Stimulated activated CD8-positive, alpha-beta memory T cell treated with anti-CD3 and anti-CD28 coated beads, Interleukin-4, amount 100 ng/mL, for 48 hours (primary cell): ENCODE measurements around the gene PODXL.
A peak's percentile ranks its signal among the peaks of the same experiment; 100 is the strongest.

Source experiments
- DNase-seq: peaks from one replicate; pipeline ENCODE4 v3.0.0-alpha.2; 2020

PODXL gene

DNA sequence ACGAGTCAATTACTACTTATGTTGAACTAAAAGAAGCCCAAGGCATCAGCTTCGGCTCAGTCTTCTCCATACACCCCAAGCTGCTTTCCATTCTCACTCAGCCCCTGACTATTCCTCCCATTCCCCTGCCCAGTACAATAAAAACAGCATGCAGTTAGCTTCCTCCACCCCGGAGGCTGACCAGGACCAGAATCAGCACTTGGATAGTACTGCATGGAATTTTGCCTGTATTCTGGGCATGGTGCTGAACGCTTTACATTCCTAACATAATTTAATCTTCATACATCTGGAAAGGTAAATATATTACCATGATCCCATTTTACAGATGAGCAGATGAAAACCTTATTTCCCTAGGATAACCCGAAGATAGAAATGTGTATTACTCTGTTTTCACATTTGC lies 7.5 kb upstream of the PODXL start:
- no peak for DNase-seq

DNA sequence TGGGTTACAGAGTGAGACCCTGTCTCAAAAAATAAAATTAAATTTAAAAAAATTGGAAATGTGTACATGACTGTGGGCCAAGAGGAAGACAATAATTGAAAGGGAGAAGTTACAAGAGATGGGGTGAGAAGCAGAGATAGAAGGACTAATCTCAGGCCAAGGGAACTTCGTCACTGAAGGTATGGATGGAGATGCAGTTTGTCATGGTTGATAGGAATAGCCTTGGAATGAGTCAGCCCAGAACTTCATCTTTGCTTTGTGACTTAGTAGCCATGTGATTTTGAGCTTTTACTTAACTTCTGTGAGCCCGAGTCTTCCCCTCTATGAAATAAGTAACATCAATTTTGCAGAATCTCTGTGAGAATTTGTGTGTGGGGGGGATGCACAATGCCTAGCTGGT lies 6.5 kb upstream of the PODXL start:
- DNase-seq, result no peak

DNA sequence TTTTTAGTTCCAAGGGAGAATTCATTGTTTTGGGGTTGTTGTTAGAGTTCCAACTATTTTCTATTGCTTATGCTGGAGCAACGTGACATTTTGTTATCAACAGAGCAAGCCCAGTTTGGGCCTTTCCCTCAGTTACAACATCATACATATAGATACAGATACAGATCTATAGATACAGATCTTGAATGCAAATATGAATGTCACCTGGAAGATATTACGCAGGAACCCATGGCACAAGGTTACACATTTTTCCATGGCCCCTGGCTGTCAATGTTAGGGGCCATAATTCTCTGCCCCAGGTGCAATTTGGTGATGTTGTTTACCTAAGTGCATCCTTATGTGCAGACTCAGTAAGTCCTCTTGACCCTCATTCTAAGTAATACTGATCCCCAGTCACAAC lies 3.6 kb upstream of the PODXL start:
- no peak for DNase-seq

DNA sequence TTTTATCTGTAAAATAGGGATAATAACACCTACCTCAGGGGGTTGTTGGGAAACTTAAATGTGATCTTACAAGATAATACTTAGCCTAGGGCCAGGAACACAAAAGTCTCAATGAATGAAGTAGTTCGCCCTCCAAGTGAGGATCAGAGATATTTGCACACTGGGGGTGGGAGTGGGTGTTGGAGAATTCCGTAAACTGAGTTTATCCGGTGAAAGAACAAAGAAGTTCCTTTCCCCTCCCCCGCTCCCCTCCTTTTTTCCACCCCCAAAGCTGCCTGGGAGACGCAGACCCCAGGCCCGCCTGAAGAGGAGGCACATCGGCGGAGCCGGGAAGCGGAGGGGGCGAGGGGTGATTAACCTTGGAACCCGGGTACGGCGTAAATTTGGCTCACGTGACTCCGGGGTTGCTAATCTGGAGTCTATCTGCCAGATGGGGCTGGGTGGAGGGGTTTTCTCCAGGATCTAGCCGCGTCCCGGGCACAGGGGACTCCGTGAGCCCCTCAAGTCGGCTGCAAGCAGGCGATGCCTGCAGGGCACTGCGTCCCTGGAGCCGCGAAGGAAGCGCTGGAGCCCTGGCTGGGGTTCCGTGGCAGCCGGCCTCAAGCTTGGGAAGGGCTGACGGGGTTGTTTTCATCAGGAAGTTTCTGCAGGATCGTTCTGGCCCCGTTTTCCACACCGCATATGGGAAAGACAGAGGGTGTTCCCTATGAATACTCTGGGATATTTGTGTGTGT lies 1.4 kb upstream of the PODXL start:
- DNase-seq, result no peak

DNA sequence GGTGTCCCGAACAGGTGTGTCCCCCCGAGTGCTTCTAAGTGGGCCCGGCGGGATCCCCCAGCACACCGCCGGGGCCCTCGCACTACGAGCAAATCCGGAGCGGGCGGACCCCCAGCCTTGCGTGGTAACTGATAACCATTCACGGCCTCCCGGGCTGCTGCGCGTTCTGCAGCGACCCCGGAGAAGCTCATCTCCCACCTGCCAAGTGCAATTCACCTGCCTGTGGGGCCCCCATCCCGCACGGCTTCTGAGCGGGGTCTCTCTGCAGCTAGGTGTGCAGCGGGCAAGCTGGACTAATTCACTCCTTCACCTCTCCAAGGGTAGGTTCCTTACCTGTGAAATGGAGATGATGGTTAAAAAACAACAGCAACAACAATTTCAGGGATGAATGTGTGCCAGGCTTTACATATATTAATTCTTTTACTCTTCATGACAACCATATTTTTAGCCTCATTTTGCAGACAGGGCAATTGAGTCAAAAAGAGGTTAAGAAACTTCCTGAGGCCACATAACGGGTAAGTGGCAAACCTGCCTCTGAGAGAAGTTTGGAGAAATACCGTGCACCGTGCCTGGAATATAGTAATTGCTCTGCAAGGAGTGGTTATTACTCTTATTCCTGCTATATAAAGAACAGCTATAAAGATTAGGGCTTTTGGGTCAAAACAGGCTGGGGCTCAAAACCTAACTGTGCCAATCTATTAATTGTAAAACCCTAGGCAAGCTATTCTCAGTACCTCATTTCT lies 652 bp upstream of the PODXL start:
- DNase-seq, result peak; percentile 27

DNA sequence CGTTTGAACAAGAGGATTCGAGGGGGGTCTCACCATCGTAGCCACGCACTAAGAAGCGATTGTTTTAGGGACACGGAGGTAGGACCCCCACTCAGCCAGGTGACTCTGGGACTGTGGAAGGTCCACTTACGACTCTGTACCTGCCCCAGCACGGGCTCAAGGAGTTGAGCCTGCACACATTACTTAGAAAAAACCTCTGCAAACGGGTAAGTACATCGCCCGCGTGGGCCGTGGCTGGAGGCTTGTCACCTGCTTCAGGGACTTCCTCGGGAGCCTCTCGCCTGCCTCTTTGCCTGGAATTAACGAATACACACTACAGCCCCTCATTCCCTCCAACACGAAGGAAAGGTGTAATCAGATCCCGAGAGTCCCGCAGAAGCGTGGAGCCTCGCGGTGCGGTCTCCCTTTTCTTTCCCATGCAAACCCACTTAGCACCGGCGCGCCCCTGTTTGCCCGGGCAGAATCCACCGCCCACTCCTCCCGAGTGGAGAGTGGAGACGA lies 826 bp downstream of the PODXL start:
- DNase-seq, result peak; percentile 33

DNA sequence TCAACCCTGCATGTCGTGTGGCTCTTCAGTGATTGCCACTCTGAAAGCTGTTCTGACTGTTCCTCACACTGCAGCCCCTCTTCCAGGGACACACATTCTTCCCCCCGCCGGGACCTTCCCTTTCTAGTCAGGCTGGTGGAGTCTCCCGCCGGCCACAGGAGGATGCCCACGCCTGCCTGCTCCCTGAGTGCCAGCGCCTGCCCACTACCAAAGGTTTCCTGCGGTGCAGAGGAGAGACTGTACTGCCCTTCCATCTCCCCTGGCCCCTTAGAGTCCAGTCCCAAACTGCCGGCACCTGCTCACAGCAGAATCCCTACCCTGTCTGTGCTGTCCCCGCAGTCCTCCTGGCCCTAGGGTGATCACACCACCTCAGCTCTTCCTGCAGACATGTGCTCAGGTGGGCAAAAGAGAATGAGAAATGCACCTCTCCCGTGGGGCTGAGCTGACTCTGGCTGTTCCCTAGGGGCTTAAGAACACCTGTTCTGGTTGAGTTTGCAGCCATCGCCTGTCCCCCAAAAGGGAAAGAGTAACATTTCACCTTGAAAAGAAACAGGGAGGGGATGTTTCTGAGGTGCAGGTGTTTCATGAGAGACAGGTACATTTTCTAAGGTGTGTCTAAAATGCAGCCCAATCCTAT lies 1.4 kb downstream of the PODXL start:
- no peak for DNase-seq

DNA sequence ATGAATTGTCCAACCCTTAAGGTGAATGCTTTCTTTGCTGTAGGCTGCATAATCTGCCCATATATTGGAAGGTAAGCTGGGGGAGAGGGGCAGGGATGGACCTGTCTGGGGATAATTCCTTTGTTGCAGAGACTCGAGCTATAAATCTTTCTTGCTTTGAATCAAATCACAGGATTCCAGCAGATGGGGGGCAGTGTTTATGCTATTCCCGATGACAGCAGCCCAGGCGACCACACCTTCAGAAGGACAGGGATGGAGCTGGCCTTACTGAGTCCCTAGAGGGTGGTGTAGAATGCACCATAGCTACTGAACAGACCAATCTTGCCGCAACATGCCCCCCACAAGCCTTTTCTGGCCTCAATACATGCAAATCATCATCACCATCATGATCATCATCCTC lies 2.5 kb downstream of the PODXL start:
- DNase-seq, result no peak

DNA sequence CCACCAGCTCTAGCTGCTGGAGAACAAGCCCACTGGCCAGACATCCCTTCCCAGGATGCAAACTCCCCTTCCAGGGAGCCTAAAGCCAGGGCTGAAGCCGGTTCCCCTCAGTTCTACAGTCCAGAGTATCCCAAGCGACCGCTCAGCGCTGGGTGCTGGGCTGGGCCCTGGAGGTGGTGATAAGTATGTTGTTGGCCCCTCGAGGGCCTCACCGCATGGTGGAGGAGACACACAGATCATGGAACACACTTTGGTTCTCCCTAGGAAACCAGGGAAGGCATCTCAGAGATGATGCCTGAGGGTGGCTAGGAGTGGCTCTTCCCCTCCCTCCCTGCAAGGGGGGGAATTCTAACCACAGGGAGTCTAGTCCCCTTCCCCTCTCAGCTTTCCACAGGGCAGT lies 4.4 kb downstream of the PODXL start:
- no peak for DNase-seq

DNA sequence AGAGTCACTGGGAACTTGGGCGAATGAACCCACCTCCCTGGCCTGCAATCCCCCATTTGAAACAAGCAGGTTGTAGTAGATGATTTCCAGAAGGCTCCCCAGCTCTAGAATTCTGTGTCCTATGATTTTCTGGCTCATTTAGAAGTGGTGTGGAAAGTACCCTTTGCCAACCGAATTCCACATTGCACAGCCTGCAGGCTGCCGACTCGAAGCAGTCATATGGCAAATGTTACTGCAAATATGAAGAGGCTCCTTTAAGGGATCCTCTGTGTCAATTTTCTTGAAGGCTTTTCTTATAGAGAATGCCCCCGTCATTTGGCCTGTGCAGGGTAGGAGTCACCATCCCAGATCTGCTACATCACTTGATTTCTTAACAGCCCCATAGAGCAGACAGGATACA lies 5.6 kb downstream of the PODXL start:
- no peak for DNase-seq

DNA sequence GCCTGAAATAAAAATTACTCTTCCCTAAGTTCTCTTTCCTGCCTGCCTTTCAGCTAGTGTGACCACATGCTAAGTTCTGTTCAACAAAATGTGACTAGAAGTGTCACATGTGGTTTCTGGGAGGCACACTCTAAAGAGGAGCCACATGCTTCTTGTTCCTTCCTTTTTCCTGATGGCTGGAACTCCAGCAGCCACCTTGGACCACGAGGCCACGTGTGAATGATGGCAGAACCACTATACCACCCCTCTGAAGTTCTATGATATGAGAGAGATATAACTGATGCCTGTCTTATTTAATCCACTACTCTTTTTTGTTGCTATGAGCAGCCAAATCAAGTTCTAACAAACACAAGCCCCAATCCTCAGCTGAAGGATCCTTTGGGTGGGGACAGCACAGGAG lies 8.1 kb downstream of the PODXL start:
- no peak for DNase-seq

DNA sequence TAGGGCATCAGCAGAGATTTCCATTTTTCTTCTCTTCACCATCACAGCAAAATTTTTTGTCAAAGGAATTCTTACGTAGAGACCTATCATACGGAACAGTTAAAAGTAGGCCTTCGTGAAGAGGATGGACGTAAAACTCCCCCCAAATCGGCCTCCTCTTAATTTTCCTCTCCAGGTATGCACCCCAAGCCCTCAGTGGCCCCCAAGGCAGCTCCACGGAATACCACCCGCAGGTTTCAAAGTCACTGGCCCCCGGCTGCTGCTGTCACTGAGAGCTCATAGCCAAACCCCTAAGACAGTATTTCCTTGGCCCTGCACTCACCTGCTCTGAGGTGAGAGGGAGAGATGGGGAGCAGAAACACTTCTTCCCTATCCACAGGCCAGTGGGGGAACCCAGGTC lies 8.8 kb downstream of the PODXL start:
- no peak for DNase-seq

DNA sequence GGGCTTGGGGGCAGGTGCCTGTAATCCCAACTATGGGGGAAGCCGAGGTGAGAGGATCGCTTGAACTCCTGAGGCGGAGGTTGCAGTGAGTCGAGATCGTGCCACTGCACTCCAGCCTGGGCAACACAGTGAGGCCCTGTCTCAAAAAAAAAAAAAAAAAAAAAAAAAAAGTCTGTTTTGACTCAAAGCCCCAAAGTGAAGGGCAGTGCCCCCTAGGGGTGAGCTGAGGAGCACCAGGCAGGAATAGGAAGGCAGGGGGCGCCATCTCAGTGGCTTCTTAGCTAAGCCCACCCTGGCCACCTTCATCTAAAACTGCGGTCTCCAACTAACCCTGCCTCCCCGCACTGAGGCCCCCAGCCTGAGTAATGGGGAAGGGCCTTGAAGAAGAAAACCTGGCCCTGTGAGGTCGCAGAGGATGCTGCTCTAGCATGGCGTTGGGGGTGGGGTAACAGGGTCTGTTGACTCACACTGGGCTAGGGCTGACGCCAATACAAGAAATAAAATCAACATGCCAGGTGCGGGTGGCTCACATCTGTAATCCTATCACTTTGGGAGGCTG lies 9.8 kb downstream of the PODXL start:
- peak; percentile 72 for DNase-seq

DNA sequence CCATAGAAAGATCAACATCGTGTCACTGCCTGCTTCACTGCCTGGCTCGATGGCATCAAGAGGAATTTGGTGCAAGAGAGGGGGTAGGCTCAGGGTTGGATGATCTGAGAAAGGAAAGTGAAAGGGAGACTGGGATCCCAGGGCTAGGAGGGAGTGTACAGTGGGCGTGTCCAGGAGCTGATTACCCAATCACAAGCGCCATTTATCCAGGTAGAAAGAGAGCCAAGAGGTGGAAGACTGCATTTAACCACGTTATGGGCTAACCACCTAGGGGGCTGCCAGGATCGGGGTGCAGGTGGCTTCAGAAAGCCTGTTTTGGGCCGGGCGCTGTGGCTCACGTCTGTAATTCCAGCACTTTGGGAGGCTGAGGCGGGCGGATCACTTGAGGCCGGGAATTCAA lies 10.3 kb downstream of the PODXL start:
- no peak for DNase-seq

DNA sequence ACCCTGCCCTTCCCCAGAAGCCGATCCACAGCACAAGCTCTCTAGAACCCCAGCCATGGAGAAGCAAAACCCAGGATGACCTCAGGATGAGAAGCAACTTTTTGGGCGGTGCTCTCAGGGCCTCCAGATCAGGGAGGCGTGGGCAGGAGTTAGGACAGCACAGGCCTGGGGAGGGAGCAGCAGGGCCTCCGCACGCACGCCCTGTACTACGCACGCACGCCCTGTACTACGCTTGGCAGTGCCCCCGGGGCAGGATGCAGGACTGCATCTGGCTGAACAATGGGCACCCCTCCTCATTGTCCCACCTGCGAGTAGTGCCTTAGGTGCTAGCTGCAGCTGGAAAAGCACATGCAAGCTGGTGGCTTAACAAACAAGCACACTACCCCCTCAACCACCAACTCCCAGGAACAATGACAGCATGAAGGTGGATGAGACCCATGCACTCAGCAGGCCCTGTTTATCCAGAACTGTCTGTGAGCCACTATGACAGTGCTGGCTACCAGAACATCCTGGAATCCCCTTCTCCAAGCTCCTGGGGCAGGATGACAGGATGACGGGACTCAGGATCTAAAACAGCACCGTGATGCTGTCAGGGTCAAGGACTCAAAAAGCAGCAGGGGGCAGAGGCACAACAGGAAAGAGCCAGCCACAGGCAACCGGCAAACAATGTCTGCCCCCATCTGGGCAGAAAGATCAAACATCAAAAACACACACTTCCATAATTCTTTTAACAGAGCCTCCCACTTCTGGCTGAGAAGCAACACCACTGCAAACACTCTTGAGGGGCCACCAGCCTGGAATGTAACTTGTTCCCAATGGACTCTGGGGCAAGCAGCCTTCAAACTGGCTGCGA lies 11.8 kb downstream of the PODXL start:
- DNase-seq, result no peak

DNA sequence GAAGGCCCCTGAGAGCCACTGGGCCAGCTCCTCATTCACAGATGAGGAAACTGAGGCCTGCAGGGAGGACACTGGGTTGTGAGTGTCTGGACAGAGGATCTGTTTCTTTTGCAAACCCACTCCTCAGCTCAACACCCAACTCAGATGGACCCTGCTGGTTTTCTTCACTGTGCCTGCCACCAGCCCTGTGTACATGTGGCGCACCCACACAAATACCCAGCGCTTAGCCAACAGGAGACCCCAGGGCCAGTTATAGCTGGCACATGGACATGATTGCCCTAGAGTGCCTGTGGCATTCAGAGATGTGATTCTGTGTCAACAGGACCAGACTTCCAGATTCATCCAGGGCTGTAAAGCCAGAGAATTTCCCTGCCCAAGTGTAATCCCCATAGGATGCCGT lies 12.4 kb downstream of the PODXL start:
- DNase-seq, result no peak

DNA sequence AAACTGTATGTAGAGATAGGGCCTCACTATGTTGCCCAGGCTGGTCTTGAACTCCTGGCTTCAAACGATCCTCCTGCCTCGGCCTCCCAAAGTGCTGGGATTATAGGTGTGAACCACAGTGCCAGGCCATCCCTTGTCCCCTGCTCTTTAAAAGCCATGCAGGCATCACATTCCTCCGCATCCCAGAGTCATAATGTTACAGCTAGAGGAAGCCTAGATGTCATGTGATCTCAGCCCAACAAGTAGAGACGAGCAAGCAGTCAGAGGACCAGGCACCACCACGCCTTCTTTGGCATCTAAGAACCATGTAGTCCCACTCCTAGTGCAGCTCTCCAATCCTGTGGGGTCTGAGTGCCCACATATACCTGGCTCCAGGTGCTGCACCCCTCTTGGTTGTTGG lies 13.1 kb downstream of the PODXL start:
- no peak for DNase-seq

DNA sequence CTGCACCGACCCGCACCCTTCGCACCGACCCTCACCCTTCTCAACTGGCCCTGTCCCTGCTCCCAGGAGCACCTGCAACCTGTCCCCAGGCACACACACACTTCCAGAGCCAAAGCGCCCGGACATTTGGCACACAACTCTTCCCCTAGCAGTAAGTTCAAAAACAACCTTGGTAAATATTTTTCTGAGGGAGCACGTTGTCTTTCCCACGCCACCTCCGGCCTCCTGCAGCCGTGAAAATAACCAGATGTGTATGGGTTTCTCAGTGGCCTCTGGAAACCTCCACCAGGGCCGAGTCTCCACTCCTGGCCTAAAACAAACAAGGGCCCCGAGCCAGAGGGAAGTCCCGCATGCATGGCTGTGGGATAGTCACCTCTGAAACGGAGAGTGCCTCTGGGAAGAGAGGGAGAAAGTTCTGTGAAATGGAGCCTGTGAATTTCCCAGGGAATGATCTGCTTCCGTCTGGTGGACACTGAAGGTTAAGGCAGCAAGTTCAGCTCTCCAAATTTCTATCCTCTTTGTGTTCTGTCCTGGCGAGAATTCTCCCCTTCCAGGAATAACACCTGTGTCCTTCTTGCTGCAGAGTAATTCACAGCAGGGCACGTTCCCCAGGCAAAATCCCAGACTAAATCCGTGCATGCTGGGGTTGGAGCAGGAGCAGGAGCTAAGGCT lies 15.8 kb downstream of the PODXL start:
- no peak for DNase-seq

DNA sequence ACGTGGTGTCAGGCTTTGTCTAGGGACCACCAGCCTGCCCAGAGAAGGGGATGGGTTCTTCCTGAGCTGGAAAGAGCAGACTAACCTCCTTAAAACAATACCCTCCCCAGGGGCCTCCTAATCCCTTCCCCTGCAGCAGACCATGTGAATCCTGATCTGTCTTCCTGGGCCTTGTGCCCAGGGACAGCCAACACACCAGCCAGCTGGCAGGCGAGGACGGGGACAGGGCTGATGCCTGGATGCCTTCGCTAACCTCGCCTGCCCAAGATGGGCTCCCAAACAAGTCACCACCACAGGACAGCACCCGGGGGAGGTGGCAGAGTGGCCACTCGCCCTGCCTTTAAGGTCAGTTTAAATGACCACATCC lies 17.6 kb downstream of the PODXL start:
- DNase-seq, result no peak

DNA sequence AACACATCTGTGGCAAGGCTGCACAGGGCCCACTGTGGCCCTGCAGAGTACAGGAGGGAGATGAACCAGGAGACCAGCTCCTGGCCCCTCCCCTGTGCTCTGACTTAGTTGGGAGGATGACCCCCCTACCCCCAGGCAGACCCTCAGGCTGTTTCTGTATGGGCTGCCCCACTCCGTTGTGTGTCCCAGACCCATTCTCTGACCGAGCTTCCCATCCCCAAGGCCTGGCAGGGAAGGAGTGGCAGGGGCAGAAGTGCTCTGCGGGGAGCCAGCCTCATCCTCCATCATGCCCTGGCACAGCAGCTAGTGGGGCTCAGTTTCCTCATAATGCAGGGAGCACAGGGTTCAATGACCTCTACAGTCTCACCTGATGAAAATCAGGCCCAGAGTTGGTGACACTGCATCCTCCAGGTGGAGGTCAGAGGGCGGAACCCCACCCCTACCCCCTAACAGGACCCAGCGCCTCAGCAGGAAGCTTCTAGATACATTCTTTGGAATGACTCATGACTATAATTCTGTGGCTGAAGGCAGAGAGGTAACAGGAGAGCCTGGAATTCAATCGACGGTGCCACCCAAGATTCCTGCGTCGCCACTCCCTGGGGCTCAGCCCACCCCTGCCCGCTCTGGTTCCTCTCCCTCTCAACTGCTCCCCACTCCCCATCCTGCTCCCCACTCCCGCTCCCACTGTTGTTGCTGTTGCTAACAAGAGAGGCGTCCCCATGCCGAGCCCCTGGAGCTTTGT lies 18.2 kb downstream of the PODXL start:
- DNase-seq, result no peak

DNA sequence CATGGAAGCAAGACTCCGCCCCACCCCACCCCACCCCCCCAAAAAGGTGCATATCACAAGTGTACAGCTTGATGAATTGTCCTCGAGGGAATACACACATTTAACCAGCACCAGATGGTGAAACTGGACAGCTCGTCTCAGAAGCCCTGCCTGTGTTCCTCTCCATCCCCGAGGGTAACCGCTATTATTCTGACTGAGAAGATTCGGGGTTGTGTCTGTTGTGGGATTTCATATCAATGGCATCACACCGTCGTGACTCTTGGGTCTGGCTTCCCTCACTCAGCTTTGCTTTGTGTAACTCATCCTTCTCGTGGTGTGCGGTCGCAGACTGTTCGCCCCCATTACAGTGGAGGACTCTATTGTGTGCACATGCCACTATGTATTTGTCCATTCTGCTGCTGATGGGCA lies 18.9 kb downstream of the PODXL start:
- no peak for DNase-seq
